Epithelial cell of prostate (primary cell): ENCODE measurements around the gene NDUFS7.

Experiments
- DNase-seq: peaks from one replicate; pipeline ENCODE4 v3.0.0-alpha.2; 2011; ENCODE audit warnings: low read depth, low spot score
- H3K27ac ChIP-seq: fragments of 450-650 bp; 2 replicates; pipeline ENCODE4 v1.5.1; 2017; ENCODE audit warnings: mild to moderate bottlenecking

NDUFS7 gene

GRCh38 chr19:1363599-1363998 is 20.1 kb upstream of the NDUFS7 start:
- no peak for DNase-seq
- H3K27ac ChIP-seq: no peak overlapping the region

GRCh38 chr19:1364070-1364704 is 19.5 kb upstream of the NDUFS7 start:
- no peak overlapping the region for H3K27ac ChIP-seq
- no peak for DNase-seq

DNA sequence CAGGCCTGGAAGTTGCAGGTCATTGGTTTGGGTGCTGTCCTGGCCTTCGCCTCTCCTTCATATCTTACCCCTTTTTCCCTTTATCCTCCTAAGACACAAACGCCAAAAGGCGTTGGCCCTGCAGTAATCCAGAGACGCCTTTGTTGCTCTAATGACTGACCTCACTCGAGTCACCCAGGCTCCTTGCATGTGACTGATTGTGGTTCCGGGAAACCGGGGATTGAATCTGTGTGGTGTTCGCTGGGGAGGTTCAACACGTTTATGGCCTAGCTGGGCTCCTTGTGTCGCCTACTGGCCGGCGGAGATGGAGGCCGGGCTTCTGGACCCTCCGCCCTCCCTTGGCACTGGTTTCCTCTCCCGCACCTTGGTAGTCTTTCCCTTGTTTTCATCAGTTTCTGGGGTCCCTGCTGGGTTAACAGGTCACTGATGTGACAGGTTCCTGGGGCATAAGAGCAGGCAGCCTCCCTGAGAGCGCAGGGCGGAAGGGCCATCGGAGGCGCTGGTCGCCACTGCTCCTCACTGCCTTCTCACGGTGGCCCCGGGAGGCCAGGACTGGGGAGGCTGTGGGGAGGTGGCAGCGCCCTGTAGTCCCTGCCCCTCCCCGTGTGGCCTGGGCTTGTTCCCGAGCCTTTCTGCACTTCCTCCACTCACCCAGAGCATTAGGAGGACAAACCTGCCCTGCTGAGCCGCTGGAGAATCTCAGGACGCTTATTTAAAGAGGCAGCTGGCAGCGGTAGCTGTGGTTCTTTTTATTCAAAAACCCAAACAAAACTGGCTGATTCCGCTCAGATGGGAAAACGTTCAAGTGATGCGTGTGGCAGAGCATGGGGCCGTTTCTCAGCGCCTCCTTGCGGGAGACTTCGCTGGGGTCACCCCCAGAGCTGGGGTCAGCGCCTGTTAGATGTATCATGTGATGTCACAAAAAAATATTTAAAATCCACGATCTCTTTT is 18.1 kb upstream of the NDUFS7 start:
- H3K27ac ChIP-seq: no peak overlapping the region
- DNase-seq: no peak

GRCh38 chr19:1366296-1366695 is 17.4 kb upstream of the NDUFS7 start:
- no peak for DNase-seq
- H3K27ac ChIP-seq: no peak overlapping the region

- no peak for DNase-seq
- no peak overlapping the region for H3K27ac ChIP-seq
These were observed 16.5 kb upstream of the NDUFS7 start for GRCh38 chr19:1366899-1367870.

DNA sequence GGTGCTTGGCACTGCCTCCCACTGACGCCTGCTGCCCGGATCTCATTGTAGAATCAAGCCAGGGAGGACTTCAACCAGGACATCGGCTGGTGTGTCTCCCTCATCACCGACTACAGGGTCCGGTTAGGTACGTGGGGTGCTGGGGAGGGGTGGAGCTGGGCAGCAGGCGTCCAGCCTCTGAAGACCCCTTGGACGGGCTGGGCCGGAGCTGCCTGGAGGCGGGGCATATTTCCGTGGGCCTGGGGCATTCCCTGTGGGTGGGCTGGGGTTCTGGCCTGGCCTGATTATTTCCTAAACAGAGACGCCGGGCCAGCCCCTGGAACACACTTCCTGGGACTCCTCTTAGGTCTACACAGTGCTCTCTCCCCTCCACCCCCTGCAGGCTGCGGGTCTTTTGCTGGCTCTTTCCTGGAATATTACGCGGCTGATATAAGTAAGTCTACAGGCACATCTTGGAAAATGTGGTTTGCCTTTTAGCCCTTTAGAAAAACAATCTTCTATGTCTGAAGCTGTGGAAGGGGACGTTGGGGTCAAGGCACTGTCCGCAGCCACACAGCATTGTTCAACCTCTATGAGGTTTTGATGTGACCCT is 14.4 kb upstream of the NDUFS7 start:
- no peak overlapping the region for H3K27ac ChIP-seq
- no peak for DNase-seq

- no peak for DNase-seq
These were observed 12.9 kb upstream of the NDUFS7 start for GRCh38 chr19:1370579-1371361.

DNA sequence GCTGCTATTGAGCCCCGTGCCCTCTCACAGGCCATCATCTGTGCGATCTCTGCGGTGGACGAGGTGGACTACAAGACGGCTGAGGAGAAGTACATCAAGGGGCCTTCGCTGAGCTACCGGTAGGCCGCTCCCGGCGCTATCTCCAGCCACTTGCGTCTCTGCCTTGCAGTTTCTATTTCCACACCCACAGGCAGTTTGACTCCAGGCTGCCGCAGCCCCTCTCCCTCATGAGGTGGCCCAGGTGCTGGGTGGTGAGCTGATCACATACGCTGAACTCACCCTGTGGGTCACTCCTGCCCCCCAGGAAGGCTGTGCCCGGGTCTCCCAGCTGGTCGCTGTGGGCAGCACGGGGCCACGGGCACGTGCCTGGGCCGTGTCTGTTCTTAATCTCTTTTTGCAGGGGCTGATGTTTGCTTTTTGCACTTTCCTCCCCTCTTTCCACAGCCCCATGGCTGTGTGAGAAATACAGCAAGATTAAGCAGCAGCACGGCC is 10.6 kb upstream of the NDUFS7 start:
- no peak overlapping the region for H3K27ac ChIP-seq
- no peak for DNase-seq

More at GRCh38 chr19:1370579-1371361, 12.9 kb upstream of the NDUFS7 start:
- no peak overlapping the region for H3K27ac ChIP-seq

- H3K27ac ChIP-seq: no peak overlapping the region
- DNase-seq: no peak
These were observed 10.0 kb upstream of the NDUFS7 start for GRCh38 chr19:1373534-1374249.

GRCh38 chr19:1374250-1374577 is 9.5 kb upstream of the NDUFS7 start:
- H3K27ac ChIP-seq: no peak overlapping the region
- DNase-seq: no peak

GRCh38 chr19:1376415-1376805 is 7.3 kb upstream of the NDUFS7 start:
- no peak overlapping the region for H3K27ac ChIP-seq
- DNase-seq: no peak

DNA sequence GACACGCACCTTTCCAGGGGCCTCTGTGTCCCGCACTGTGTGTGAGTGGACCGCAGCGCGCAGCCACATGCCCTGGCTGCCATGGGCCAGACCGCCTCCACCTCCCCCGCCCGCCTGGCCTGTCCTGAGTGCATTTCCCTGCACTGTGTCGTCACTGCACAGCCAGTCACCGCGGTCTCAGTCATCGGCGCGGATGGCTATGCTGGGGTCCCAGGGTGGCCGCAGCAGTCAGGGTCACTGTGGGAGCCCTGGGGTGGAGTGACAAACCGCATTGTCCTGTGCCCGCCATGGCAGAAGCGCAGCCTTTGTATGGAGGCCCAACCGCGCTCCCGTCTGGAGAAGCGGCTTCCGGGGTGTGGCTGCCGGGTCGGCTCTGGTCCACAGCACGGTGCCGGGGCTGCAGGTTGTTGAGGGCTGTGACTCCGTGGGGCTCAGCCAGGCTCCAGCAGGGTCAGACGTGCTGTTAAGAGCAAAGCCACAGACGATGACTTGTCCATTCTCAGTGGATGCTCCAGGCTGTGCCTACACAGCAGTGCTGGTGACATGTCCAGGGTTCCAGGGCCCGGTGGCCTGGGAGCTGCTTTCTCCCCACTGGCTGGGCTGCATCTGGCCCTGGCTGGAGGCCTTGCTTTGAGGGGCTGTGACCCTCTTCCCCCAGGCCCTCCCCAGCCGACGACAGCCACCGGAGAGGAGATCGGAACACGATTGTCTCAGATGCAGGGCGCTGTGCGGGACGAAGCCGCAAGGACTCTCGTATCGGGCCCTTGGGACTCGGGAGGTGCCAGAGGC is 6.3 kb upstream of the NDUFS7 start:
- no peak for DNase-seq

DNA sequence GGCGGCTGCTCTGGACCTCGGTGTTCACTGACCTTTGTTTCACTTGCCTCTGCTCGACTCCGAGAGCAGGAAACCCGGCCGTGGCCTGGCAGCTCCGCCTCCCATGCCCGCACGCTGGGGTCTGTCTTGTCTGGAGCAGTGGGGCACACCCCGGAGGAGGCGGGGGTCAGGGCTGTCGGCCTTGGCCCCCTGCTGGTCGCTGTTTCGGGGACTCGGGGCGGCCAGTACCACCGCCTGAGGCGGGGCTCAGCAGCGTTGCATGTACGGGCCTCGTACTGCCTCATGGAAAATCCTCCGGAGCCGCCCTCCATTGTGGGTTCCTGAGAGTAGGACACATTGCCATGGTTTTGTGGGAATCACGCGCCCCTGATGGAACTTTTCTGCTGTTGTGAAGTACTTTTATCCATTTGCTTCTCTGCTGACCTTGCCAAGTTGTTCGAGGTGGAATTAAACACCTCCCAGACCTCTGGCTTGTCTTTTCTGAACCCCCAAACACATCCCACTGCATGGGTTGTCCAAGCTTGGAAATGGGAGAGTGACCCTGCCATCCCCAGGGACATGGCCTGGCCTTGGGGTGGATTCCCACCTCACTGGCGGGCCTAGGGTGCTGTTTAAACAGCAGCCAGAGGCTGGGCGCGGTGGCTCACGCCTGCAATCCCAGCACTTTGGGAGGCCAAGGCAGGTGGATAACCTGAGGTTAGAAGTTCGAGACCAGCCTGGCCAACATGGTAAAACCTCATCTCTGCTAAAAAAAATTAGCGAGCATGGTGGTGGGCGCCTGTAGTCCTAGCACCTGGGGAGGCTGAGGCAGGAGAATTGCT is 5.5 kb upstream of the NDUFS7 start:
- no peak for DNase-seq
- no peak overlapping the region for H3K27ac ChIP-seq

More for the DNA sequence above, 6.3 kb upstream of the NDUFS7 start:
- no peak overlapping the region for H3K27ac ChIP-seq

GRCh38 chr19:1379126-1379905 is 4.4 kb upstream of the NDUFS7 start:
- DNase-seq: no peak
- no peak overlapping the region for H3K27ac ChIP-seq

DNA sequence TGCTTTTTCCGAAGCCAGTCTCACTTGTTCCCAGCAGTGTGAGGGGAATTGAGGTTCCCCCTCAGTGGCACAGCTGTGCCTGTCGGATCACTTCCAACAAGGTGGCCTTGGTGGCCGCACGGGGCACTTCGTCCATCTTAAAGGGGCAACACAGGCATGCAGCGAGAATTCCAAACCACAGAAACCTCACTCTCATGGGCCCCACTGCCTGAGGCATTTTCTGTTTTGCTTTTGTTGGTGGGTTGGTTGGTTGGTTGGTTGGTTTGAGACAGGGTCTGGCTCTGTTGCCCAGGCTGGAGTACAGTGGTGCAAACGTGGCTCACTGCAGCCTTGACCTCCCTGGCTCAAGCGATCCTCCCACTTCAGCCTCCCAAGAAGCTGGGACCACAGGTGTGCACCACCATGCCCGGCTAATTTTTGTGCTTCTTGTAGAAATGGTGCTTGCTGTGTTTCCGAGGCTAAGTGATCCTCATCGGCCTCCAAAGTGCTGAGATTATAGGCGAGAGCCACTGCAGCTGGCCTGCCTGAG is 3.7 kb upstream of the NDUFS7 start:
- DNase-seq: no peak
- no peak overlapping the region for H3K27ac ChIP-seq

DNA sequence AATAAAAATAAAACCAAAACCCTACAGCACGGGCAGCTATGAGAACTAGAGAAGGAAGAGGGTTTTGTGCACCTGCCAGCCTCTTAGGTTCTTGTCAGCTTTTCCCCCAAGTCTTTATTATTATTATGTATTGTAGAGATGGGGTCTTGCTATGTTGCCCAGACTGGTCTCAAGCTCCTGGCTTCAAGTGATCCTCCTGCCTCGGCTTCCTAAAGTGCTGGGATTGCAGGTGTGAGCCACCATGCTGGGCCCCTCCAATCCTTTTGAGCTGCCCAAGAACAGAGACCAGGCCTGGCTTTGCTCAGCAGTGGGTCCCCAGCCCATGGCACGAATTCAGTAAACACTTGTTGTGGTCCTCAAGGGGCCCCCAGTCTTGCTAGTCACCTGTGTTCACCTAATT is 1.5 kb upstream of the NDUFS7 start:
- no peak overlapping the region for H3K27ac ChIP-seq
- DNase-seq: no peak
